ENCODE measurements around the gene NDUFB10. TPM values are rescaled to one million over a fixed set of nuclear protein-coding genes. Genes with fewer than 3 reads are reported as not detected.

Gene NDUFB10
- total RNA-seq, 2 donors from 2014 or later, result 172 to 333 TPM

DNA sequence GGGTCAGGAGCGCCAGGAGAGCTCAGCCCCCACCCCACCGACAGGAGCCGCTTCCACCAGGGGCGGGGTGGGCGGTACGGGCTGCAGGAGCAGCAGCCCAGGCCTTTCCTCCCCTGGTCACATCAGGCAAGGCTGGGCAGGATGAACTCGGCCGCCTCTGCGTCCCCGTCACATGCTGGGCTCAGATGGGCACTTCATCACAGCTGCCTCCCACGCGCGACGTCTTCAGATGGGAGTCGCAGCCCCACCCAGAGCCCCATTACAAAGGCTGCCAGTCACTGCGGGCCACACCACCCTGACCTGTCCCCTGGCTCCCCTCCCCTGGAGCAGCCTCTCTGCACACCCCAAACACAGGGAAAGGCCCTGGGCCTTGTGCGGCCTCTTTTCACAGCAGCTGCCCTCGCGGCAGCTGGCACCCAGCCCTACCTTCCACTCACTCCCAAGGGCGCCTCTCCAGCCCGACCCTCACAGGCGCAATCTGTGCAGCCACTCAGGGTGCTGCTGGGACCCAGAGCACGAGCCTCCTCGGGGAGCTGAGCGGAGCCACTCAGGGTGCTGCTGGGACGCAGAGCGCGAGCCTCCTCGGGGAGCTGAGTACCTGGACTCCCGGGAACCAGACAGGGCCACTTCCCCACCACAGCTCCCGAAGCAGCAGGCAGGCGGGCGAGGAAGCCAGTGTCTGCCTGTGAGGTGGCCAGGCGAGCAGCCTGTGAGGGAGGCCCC lies 45.6 kb downstream of the NDUFB10 start:
- no peak for DNase-seq (ENCODE audit: low spot score)
- Histone ChIP-seq H3K36me3 (peaks cover 10 to 12% of the 10 kb centered on the region in 2 donors), H3K4me1 (replicated peaks) (peaks cover 25% of the 10 kb centered on the region), H3K4me3 (no peak overlapping the region), H3K9me3 (no peaks in the 10 kb centered on the region), H3K27ac (no peak overlapping the region), H3K27me3 (replicated peaks; ENCODE audit: insufficient read depth) (no peaks in the 10 kb centered on the region)
- intact Hi-C loops (cut with DNase I), result no loop called here
- TF ChIP-seq POLR2A (IDR thresholded peaks at IDR 0.05), result no peak
- no peak for TF ChIP-seq POLR2AphosphoS5 (IDR thresholded peaks at IDR 0.05)
- TF ChIP-seq, protein P1, sequence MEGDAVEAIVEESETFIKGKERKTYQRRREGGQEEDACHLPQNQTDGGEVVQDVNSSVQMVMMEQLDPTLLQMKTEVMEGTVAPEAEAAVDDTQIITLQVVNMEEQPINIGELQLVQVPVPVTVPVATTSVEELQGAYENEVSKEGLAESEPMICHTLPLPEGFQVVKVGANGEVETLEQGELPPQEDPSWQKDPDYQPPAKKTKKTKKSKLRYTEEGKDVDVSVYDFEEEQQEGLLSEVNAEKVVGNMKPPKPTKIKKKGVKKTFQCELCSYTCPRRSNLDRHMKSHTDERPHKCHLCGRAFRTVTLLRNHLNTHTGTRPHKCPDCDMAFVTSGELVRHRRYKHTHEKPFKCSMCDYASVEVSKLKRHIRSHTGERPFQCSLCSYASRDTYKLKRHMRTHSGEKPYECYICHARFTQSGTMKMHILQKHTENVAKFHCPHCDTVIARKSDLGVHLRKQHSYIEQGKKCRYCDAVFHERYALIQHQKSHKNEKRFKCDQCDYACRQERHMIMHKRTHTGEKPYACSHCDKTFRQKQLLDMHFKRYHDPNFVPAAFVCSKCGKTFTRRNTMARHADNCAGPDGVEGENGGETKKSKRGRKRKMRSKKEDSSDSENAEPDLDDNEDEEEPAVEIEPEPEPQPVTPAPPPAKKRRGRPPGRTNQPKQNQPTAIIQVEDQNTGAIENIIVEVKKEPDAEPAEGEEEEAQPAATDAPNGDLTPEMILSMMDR (IDR thresholded peaks at IDR 0.05), result no peak
- WGBS, result 82% methylated on average over 26 of the region's 34 CpGs

DNA sequence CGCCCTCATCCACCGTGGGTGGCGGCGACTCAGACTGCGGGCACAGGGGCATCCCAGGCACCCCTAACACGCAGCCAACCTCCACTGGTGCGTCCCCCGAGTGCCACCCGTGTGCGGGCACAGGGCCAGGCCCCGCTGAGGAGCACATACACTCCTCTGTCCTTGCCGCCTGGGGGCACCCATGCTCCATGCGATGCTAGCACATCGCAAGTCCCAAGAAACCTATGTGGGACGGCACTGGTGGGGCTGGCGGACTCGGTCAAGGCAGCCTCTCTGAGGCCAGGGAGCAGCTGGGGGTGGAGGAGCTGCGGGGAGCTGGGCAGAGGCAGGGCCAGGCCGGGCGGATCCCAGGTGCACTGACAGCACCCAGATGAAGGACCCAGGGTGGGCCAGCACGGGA lies 46.3 kb downstream of the NDUFB10 start:
- DNase-seq (ENCODE audit: low spot score), result no peak

DNA sequence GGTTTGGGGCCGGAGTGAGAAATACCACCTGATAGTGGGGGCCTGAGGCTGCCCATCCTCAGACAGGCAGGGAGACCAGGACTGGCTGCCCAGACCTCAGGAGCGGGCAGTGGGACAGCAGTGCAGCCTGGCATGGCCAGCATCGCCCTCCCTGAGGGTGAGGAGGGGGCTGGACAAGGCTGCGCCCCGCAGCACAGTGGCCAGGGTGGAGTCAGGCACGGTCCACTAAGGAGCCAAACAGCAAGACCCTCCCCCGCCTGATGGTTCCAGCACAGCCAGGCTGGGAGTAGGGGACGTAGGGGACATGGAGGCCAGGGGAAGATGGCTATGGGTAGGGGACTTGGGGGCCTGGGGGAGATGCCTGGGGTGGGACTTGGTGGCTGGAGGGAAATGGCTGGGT lies 47.0 kb downstream of the NDUFB10 start:
- intact Hi-C loops (cut with DNase I), result no loop called here
- 82% methylated on average over 8 of the region's 8 CpGs for WGBS
- Histone ChIP-seq H3K4me3 (no peak overlapping the region), H3K36me3 (peaks cover 4 to 8% of the 10 kb centered on the region in 2 donors), H3K27me3 (replicated peaks; ENCODE audit: insufficient read depth) (no peaks in the 10 kb centered on the region), H3K27ac (no peak overlapping the region), H3K9me3 (no peaks in the 10 kb centered on the region), H3K4me1 (replicated peaks) (peaks cover 29% of the 10 kb centered on the region)
- DNase-seq (ENCODE audit: low spot score), result no peak
- TF ChIP-seq POLR2AphosphoS5 (IDR thresholded peaks at IDR 0.05) (no peak), POLR2A (IDR thresholded peaks at IDR 0.05) (no peak)
- TF ChIP-seq, protein P1 (IDR thresholded peaks at IDR 0.05), result no peak

More for the DNA sequence above, 46.3 kb downstream of the NDUFB10 start:
- no peaks in the 10 kb centered on the region for H3K27me3 ChIP-seq (replicated peaks; ENCODE audit: insufficient read depth)
- no peak overlapping the region for H3K4me3 ChIP-seq
- 76% methylated on average over 21 of the region's 21 CpGs for WGBS
- H3K27ac ChIP-seq, result no peak overlapping the region
- peaks cover 29% of the 10 kb centered on the region for H3K4me1 ChIP-seq (replicated peaks)
- H3K36me3 ChIP-seq, result peaks cover 4 to 12% of the 10 kb centered on the region in 2 donors
- TF ChIP-seq POLR2A (IDR thresholded peaks at IDR 0.05) (no peak), POLR2AphosphoS5 (IDR thresholded peaks at IDR 0.05) (no peak)
- TF ChIP-seq, protein P1 (IDR thresholded peaks at IDR 0.05), result no peak
- intact Hi-C loops (cut with DNase I), result no loop called here
- H3K9me3 ChIP-seq, result no peaks in the 10 kb centered on the region

DNA sequence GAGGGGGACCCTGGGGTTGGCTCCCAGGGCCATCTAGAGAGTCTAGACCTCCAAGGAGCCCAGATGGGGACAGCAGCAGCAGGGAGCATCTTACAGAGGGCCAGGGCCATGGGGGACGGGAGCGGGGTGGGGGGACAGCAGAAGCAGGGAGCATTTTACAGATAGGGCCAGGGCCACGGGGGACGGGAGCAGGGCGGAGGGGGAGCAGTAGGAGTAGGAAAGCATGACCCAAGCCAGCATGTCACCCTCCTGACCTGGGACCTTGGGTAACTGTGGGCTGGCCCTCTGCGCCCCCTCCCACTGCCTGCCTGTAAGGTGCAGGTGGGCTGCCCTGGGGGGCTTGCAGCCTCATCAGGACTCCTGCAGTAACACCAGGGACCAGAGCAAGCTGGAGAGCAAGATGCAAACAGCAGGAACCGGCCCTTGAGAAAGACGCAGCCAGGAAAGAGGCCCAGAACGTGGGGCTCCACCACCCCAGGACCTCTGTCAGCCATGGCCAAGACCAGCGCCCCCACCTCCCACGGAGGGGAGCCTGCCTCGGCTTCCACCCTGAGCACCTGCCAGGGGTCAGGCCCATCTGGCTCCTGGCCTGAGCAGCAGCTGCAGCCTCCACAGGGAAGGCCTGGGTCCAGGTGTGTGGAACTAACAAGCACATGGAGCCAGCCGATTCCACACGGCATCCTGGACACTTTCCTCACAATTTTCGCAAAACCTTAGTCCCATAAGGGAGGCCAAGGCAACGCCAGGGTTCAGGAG lies 47.9 kb downstream of the NDUFB10 start:
- no peak for DNase-seq (ENCODE audit: low spot score)
- TF ChIP-seq POLR2AphosphoS5 (IDR thresholded peaks at IDR 0.05) (no peak), POLR2A (IDR thresholded peaks at IDR 0.05) (no peak)
- TF ChIP-seq, protein P1 (IDR thresholded peaks at IDR 0.05), result no peak
- Histone ChIP-seq H3K36me3 (no peaks in the 10 kb centered on the region), H3K9me3 (no peaks in the 10 kb centered on the region), H3K4me1 (replicated peaks) (peaks cover 29% of the 10 kb centered on the region), H3K27me3 (replicated peaks; ENCODE audit: insufficient read depth) (no peaks in the 10 kb centered on the region), H3K27ac (no peak overlapping the region), H3K4me3 (no peak overlapping the region)
- intact Hi-C loops (cut with DNase I), result no loop called here
- WGBS, result 76% methylated on average over 16 of the region's 16 CpGs
